Mucosa of stomach (tissue), 1 donor: ENCODE measurements around the gene A3GALT2.

Source experiments
- H3K27me3 ChIP-seq: one replicate; pipeline ENCODE4 v1.7.0; 2013; ENCODE audit warnings: mild to moderate bottlenecking, low read length; ENCODE audit not compliant: control insufficient read depth, insufficient read depth
- H3K36me3 ChIP-seq: one replicate; pipeline ENCODE4 v1.7.0; 2013; ENCODE audit warnings: low read length; ENCODE audit not compliant: control insufficient read depth, insufficient read depth
- H3K4me1 ChIP-seq: one replicate; pipeline ENCODE4 v1.7.0; 2013; ENCODE audit warnings: mild to moderate bottlenecking, low read length; ENCODE audit not compliant: control insufficient read depth, insufficient read depth
- H3K4me3 ChIP-seq: one replicate; pipeline ENCODE4 v1.7.0; 2013; ENCODE audit warnings: low read length
- H3K9ac ChIP-seq: one replicate; pipeline ENCODE4 v1.7.0; 2013; ENCODE audit warnings: mild to moderate bottlenecking, low read length, moderate library complexity
- H3K9me3 ChIP-seq: one replicate; pipeline ENCODE4 v1.7.0; 2013; ENCODE audit warnings: mild to moderate bottlenecking, low read length, moderate library complexity; ENCODE audit not compliant: control insufficient read depth
- donor health status: Pancreatic carcinoma.

The A3GALT2 gene

GRCh38 chr1:33270808-33271465 lies 50.0 kb downstream of the A3GALT2 start:
- no peaks in the 10 kb centered on the region for H3K4me1 ChIP-seq
- no peaks in the 10 kb centered on the region for H3K9me3 ChIP-seq
- no peak overlapping the region for H3K9ac ChIP-seq

GRCh38 chr1:33270379-33270778 lies 50.5 kb downstream of the A3GALT2 start:
- Histone ChIP-seq H3K4me1 (no peaks in the 10 kb centered on the region), H3K9me3 (no peaks in the 10 kb centered on the region), H3K36me3 (no peaks in the 10 kb centered on the region), H3K27me3 (no peaks in the 10 kb centered on the region), H3K9ac (no peak overlapping the region), H3K4me3 (no peak overlapping the region)

More at GRCh38 chr1:33270808-33271465, 50.0 kb downstream of the A3GALT2 start:
- no peak overlapping the region for H3K4me3 ChIP-seq
- no peaks in the 10 kb centered on the region for H3K27me3 ChIP-seq
- H3K36me3 ChIP-seq: no peaks in the 10 kb centered on the region

GRCh38 chr1:33269621-33270020 lies 51.3 kb downstream of the A3GALT2 start:
- H3K36me3 ChIP-seq: no peaks in the 10 kb centered on the region
- no peak overlapping the region for H3K9ac ChIP-seq
- H3K4me1 ChIP-seq: no peaks in the 10 kb centered on the region
- H3K9me3 ChIP-seq: no peaks in the 10 kb centered on the region
- no peaks in the 10 kb centered on the region for H3K27me3 ChIP-seq
- H3K4me3 ChIP-seq: no peak overlapping the region

- Histone ChIP-seq H3K27me3 (no peaks in the 10 kb centered on the region), H3K36me3 (no peaks in the 10 kb centered on the region), H3K4me1 (no peaks in the 10 kb centered on the region), H3K4me3 (no peak overlapping the region), H3K9ac (no peak overlapping the region), H3K9me3 (no peaks in the 10 kb centered on the region)
Observed at GRCh38 chr1:33268927-33269610, 51.8 kb downstream of the A3GALT2 start.

- Histone ChIP-seq H3K4me3 (no peak overlapping the region), H3K27me3 (no peaks in the 10 kb centered on the region), H3K9ac (no peak overlapping the region), H3K36me3 (no peaks in the 10 kb centered on the region), H3K9me3 (no peaks in the 10 kb centered on the region), H3K4me1 (no peaks in the 10 kb centered on the region)
Observed at GRCh38 chr1:33268457-33268856, 52.4 kb downstream of the A3GALT2 start.

GRCh38 chr1:33267468-33268205 lies 53.3 kb downstream of the A3GALT2 start:
- Histone ChIP-seq H3K27me3 (no peaks in the 10 kb centered on the region), H3K9me3 (no peaks in the 10 kb centered on the region), H3K9ac (no peak overlapping the region), H3K36me3 (no peaks in the 10 kb centered on the region), H3K4me3 (no peak overlapping the region), H3K4me1 (no peaks in the 10 kb centered on the region)

- H3K9me3 ChIP-seq: no peaks in the 10 kb centered on the region
- no peak overlapping the region for H3K9ac ChIP-seq
- H3K27me3 ChIP-seq: no peaks in the 10 kb centered on the region
- no peaks in the 10 kb centered on the region for H3K36me3 ChIP-seq
- no peaks in the 10 kb centered on the region for H3K4me1 ChIP-seq
- no peak overlapping the region for H3K4me3 ChIP-seq
Observed at GRCh38 chr1:33266766-33267165, 54.1 kb downstream of the A3GALT2 start.

- Histone ChIP-seq H3K9ac (no peak overlapping the region), H3K9me3 (no peaks in the 10 kb centered on the region), H3K4me1 (no peaks in the 10 kb centered on the region), H3K27me3 (no peaks in the 10 kb centered on the region), H3K4me3 (no peak overlapping the region), H3K36me3 (no peaks in the 10 kb centered on the region)
Observed at GRCh38 chr1:33265780-33266605, 54.9 kb downstream of the A3GALT2 start.

- H3K9me3 ChIP-seq: no peaks in the 10 kb centered on the region
- no peaks in the 10 kb centered on the region for H3K27me3 ChIP-seq
- no peaks in the 10 kb centered on the region for H3K36me3 ChIP-seq
- no peak overlapping the region for H3K4me3 ChIP-seq
- H3K4me1 ChIP-seq: peaks cover 17% of the 10 kb centered on the region
- no peak overlapping the region for H3K9ac ChIP-seq
Observed at GRCh38 chr1:33263890-33264504, 56.9 kb downstream of the A3GALT2 start.

- no peaks in the 10 kb centered on the region for H3K27me3 ChIP-seq
- H3K4me3 ChIP-seq: no peak overlapping the region
- H3K9ac ChIP-seq: no peak overlapping the region
- no peaks in the 10 kb centered on the region for H3K36me3 ChIP-seq
- H3K4me1 ChIP-seq: peaks cover 34% of the 10 kb centered on the region
- H3K9me3 ChIP-seq: no peaks in the 10 kb centered on the region
Observed at GRCh38 chr1:33261344-33261743, 59.6 kb downstream of the A3GALT2 start.

GRCh38 chr1:33260439-33260838 lies 60.5 kb downstream of the A3GALT2 start:
- Histone ChIP-seq H3K9me3 (no peaks in the 10 kb centered on the region), H3K27me3 (no peaks in the 10 kb centered on the region), H3K36me3 (no peaks in the 10 kb centered on the region), H3K4me3 (no peak overlapping the region), H3K9ac (no peak overlapping the region), H3K4me1 (peaks cover 34% of the 10 kb centered on the region)
